Neural crest cell (in vitro differentiated cells): ENCODE data around the gene SMARCAL1. TPM values are rescaled to one million over a fixed set of nuclear protein-coding genes. Genes with fewer than 3 reads are reported as not detected.

Experiments
- DNase-seq: peaks from one replicate; pipeline ENCODE4 v3.0.0; 2021; ENCODE audit warnings: low read depth, mixed read lengths, low spot score
- H3K27ac Mint-ChIP-seq: one replicate; pipeline ENCODE4 v1.8.0; 2021; ENCODE audit warnings: mild to moderate bottlenecking, mixed read lengths; ENCODE audit not compliant: unreplicated experiment
- H3K27me3 Mint-ChIP-seq: 2 replicates; pipeline ENCODE4 v1.8.0; 2021; ENCODE audit warnings: low read depth, mild to moderate bottlenecking, mixed read lengths
- H3K36me3 Mint-ChIP-seq: 2 replicates; pipeline ENCODE4 v1.8.0; 2021; ENCODE audit warnings: low read depth, mild to moderate bottlenecking, mixed read lengths
- H3K4me1 Mint-ChIP-seq: 2 replicates; pipeline ENCODE4 v1.8.0; 2021; ENCODE audit warnings: mixed read lengths
- H3K4me3 Mint-ChIP-seq: one replicate; pipeline ENCODE4 v1.8.0; 2021; ENCODE audit warnings: mild to moderate bottlenecking, mixed read lengths
- H3K9me3 Mint-ChIP-seq: 2 replicates; pipeline ENCODE4 v1.8.0; 2021; ENCODE audit warnings: mixed read lengths
- total RNA-seq: library from RNA; stranded (reverse); gene quantifications from 2 replicates; pipeline ENCODE4 v1.2.1, GENCODE V29; 2021
- TF ChIP-seq, protein P1 (sequence below): fragments of 200-600 bp; sonication (generic); conservative IDR thresholded peaks from 2 replicates; pipeline ENCODE4 v1.5.0; 2021; ENCODE audit warnings: antibody characterized with exemption, mild to moderate bottlenecking

The SMARCAL1 gene
- total RNA-seq, 1 donor from 2014 or later = 30.6 TPM

DNA sequence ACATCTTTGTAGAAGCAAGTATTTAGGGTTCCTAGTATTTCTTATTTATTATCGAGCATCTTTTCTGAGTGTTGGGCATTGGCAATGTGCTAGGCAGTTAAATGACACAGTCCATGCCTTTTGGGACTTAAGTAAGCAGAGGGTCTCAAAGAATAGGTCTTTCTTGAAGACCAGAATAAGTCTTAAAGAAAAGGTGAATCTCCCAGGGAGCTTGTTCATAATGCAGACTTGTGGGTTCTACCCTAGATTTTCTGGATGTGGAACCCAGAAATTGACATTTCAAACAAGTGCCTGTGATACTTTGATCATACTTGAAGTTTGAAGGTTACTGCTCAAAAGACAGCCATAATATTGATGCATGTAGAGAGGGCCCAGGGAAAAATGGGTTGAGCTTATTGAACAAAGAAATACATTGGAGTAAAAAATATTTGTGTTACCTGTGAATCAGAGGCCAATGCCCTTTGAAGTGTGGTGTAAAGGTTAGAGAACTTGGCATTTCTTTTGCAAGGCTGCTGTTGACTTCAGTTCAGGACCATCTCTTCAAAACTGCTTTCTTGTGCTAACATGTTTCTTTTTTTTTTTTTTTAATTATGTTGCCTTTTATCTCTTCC, 110.7 kb downstream of the SMARCAL1 start:
- H3K9me3 Mint-ChIP-seq = no peaks in the 10 kb centered on the region
- H3K27me3 Mint-ChIP-seq = no peaks in the 10 kb centered on the region
- DNase-seq = no peak
- H3K36me3 Mint-ChIP-seq = peaks cover 4% of the 10 kb centered on the region
- peaks cover 13% of the 10 kb centered on the region for H3K4me1 Mint-ChIP-seq
- H3K27ac Mint-ChIP-seq = no peak overlapping the region
- no peak overlapping the region for H3K4me3 Mint-ChIP-seq
- TF ChIP-seq, protein P1, sequence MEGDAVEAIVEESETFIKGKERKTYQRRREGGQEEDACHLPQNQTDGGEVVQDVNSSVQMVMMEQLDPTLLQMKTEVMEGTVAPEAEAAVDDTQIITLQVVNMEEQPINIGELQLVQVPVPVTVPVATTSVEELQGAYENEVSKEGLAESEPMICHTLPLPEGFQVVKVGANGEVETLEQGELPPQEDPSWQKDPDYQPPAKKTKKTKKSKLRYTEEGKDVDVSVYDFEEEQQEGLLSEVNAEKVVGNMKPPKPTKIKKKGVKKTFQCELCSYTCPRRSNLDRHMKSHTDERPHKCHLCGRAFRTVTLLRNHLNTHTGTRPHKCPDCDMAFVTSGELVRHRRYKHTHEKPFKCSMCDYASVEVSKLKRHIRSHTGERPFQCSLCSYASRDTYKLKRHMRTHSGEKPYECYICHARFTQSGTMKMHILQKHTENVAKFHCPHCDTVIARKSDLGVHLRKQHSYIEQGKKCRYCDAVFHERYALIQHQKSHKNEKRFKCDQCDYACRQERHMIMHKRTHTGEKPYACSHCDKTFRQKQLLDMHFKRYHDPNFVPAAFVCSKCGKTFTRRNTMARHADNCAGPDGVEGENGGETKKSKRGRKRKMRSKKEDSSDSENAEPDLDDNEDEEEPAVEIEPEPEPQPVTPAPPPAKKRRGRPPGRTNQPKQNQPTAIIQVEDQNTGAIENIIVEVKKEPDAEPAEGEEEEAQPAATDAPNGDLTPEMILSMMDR = no peak

DNA sequence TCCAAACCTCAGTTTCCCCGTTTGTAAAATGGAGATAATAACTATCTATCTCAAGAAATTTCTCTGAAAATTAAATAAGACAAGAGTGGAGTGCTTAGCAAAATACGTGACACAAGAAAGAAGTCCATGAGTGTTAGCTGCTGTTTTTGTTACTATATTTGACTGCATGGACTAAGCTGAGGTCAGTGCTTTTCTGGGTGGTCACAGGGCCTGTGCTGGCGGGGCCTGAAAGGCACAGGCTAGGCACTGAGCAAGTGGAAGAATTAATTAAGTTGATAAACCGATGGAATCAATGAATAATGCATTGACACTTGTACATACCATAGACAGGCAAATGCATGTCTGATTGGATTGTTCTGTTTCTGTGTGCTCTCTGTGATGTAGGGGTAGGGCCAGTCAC, 113.7 kb downstream of the SMARCAL1 start:
- TF ChIP-seq, protein P1 = no peak
- Mint-ChIP-seq H3K4me1 (peaks cover 3% of the 10 kb centered on the region), H3K27ac (no peak overlapping the region), H3K9me3 (no peaks in the 10 kb centered on the region), H3K4me3 (no peak overlapping the region), H3K36me3 (peaks cover under 1% of the 10 kb centered on the region), H3K27me3 (no peaks in the 10 kb centered on the region)
- DNase-seq = no peak

DNA sequence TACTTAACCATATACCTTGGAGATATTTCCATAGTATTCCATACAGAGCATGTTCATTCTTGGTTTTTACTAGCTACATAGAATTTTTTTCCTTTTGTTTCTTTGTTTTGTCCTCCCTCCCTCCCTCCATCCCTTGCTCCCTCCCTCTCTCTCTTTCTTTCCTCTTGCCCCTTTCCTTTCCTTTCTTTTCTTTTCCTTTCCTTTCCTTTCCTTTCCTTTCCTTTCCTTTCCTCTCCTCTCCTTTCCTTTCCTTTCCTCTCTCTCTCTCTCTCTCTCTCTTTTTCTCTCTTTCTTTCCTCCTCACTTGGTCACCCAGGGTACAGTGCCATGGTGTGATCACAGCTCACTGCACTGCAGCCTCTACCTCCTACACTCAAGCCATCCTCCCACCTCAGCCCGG, 114.7 kb downstream of the SMARCAL1 start:
- Mint-ChIP-seq H3K27ac (no peak overlapping the region), H3K9me3 (no peaks in the 10 kb centered on the region)

DNA sequence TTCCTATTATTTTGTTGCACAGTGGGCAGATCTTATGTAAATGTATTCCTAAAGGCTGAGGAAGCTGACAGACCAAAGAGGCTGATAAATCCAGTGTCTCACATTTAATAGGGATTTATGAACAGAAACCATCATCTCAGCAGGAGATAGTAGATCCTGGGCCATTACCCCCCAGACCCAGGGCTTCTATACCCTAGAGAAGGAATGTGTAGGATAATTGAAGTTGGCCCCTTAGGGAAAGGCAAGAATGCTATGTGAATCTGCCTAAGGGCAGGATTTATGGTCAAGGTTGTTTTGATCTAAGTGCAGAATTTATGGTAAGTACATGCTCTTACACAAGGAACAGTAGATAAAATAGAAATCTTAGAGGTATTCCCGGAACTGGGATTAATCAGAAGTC, 115.3 kb downstream of the SMARCAL1 start:
- Mint-ChIP-seq H3K4me1 (peaks cover 3% of the 10 kb centered on the region), H3K27ac (no peak overlapping the region), H3K9me3 (no peaks in the 10 kb centered on the region), H3K4me3 (no peak overlapping the region), H3K27me3 (no peaks in the 10 kb centered on the region), H3K36me3 (no peaks in the 10 kb centered on the region)
- DNase-seq = no peak
- TF ChIP-seq, protein P1 = no peak

More for the DNA sequence above, 114.7 kb downstream of the SMARCAL1 start:
- TF ChIP-seq, protein P1 = no peak
- no peak for DNase-seq
- H3K27me3 Mint-ChIP-seq = no peaks in the 10 kb centered on the region
- no peaks in the 10 kb centered on the region for H3K36me3 Mint-ChIP-seq
- H3K4me1 Mint-ChIP-seq = peaks cover 3% of the 10 kb centered on the region
- H3K4me3 Mint-ChIP-seq = no peak overlapping the region

DNA sequence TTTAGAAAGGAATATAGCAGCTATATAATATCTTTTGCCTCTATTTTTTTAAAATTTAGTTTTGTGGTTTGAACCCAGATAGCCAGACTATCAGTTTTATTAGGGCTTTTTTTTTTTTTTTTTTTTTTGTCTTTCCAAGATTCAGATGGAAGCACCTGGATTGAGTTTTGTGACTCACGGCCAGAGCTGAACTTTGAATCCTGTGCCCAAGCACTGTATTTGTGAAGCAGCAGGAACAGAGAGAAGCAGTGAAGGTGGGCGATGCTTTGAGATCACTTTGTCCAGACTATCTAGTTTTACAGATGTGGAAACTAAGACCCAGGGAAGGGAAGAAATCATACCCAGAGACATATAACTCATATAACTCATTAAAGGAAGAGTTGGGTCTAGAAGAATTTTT, 120.3 kb downstream of the SMARCAL1 start:
- Mint-ChIP-seq H3K27me3 (no peaks in the 10 kb centered on the region), H3K4me3 (no peak overlapping the region), H3K9me3 (no peaks in the 10 kb centered on the region), H3K4me1 (peaks cover 31% of the 10 kb centered on the region), H3K36me3 (no peaks in the 10 kb centered on the region), H3K27ac (no peak overlapping the region)
- DNase-seq = no peak
- TF ChIP-seq, protein P1 = no peak

Other genes starting within 250 kb of the SMARCAL1 start
- gene MARCHF4, start 40.0 kb upstream of the SMARCAL1 start, total RNA-seq = 0.86 and 1.2 TPM in 2 replicates
- 3,339 and 3,393 TPM in 2 replicates for gene RPL37A, start 86.4 kb downstream of the SMARCAL1 start, total RNA-seq
- gene IGFBP2, start 220.9 kb downstream of the SMARCAL1 start, total RNA-seq = 365 and 366 TPM in 2 replicates